Fibroblast of lung (primary cell): ENCODE measurements around the gene KDM5B. TPM values are rescaled to one million over a fixed set of nuclear protein-coding genes. Genes with fewer than 3 reads are reported as not detected.

Experiments
- DNase-seq, 2 donors: peaks; one replicate each; pipeline versions ENCODE4 v3.0.0 to v3.0.0-alpha.2; 2010; ENCODE audit warnings: low read depth in 2 of 2
- H2AFZ ChIP-seq: 2 replicates; pipeline ENCODE4 v1.5.1; 2012; ENCODE audit warnings: low read length, control low read depth, inconsistent platforms
- H3K27ac ChIP-seq: 2 replicates; pipeline ENCODE4 v1.5.1; 2011; ENCODE audit warnings: low read length, control low read depth; ENCODE audit not compliant: insufficient read depth
- H3K27me3 ChIP-seq: 2 replicates; pipeline ENCODE4 v1.5.1; 2011; ENCODE audit warnings: mild to moderate bottlenecking, low read length; ENCODE audit not compliant: control insufficient read depth, insufficient read depth
- H3K36me3 ChIP-seq: 2 replicates; pipeline ENCODE4 v1.5.1; 2011; ENCODE audit warnings: low read length; ENCODE audit not compliant: control insufficient read depth, insufficient read depth
- H3K4me1 ChIP-seq: 2 replicates; pipeline ENCODE4 v1.5.1; 2011; ENCODE audit warnings: low read length; ENCODE audit not compliant: control insufficient read depth, insufficient read depth; ENCODE audit errors: extremely low read depth
- H3K4me2 ChIP-seq: 2 replicates; pipeline ENCODE4 v1.5.1; 2011; ENCODE audit warnings: low read length, control low read depth; ENCODE audit not compliant: insufficient read depth; ENCODE audit errors: extremely low read depth
- H3K4me3 ChIP-seq, 4 experiments: fragments of 200-600 bp in 1 of 4; sonication (generic) in 1 of 4; replicated peaks in 1 of 4; 2 replicates each; pipeline ENCODE4 v1.5.1; 2011 to 2016; ENCODE audit warnings: low read length in 4 of 4, low read depth in 3 of 4, mild to moderate bottlenecking in 3 of 4, control low read depth in 2 of 4, inconsistent platforms in 1 of 4, mixed read lengths in 1 of 4; ENCODE audit not compliant: insufficient read depth in 1 of 4; ENCODE audit errors: control extremely low read depth in 1 of 4
- H3K79me2 ChIP-seq: 2 replicates; pipeline ENCODE4 v1.5.1; 2012; ENCODE audit warnings: mild to moderate bottlenecking, low read length, inconsistent platforms; ENCODE audit not compliant: control insufficient read depth, insufficient read depth
- H3K9ac ChIP-seq: 2 replicates; pipeline ENCODE4 v1.5.1; 2011; ENCODE audit warnings: mild to moderate bottlenecking, low read length, control low read depth; ENCODE audit not compliant: insufficient read depth
- H3K9me3 ChIP-seq: 2 replicates; pipeline ENCODE4 v1.5.1; 2012; ENCODE audit warnings: low read depth, low read length; ENCODE audit not compliant: control insufficient read depth, insufficient read depth
- H4K20me1 ChIP-seq: 2 replicates; pipeline ENCODE4 v1.5.1; 2011; ENCODE audit warnings: low read length; ENCODE audit not compliant: control insufficient read depth, insufficient read depth; ENCODE audit errors: extremely low read depth
- CTCF ChIP-seq, 2 donors: IDR thresholded peaks in 1 of 2; conservative IDR thresholded peaks in 1 of 2; 1 replicate in 1 of 2; 2 replicates in 1 of 2; pipeline ENCODE4 v1.5.1; 2011 to 2012; ENCODE audit warnings: low read length in 2 of 2, control low read depth in 1 of 2, inconsistent platforms in 1 of 2, low read depth in 1 of 2, mild to moderate bottlenecking in 1 of 2
- EZH2 ChIP-seq: IDR thresholded peaks from 2 replicates; pipeline ENCODE4 v1.5.1; 2012; ENCODE audit warnings: low read length, control low read depth, mild to moderate bottlenecking; ENCODE audit errors: missing control alignments
- polyA plus RNA-seq, 2 donors: library from polyadenylated mRNA; depleted of rRNA in 1 of 2; stranded (reverse) in 1 of 2; unstranded in 1 of 2; fragments of >200 nt; gene quantifications; 2 replicates each; pipeline ENCODE4 v1.2.1, GENCODE V29; 2011 to 2012; ENCODE audit warnings: missing spikeins in 1 of 2
- total RNA-seq: library from RNA; depleted of rRNA; stranded (reverse); fragments of >200 nt; gene quantifications from 2 replicates; pipeline ENCODE4 v1.2.1, GENCODE V29; 2014

Gene KDM5B
- total and polyA plus RNA-seq, 2 donors (not counting 1 experiment from before 2014, with no cell fraction given), result 52.0 to 82.2 TPM

GRCh38 chr1:202688401-202688800, 119.8 kb downstream of the KDM5B start:
- Histone ChIP-seq H3K4me1 (no peaks in the 10 kb centered on the region), H3K36me3 (no peaks in the 10 kb centered on the region), H3K27ac (no peak overlapping the region), H3K27me3 (peaks cover 17% of the 10 kb centered on the region), H3K4me3 (no peak overlapping the region), H4K20me1 (no peaks in the 10 kb centered on the region), H3K79me2 (no peaks in the 10 kb centered on the region), H3K9ac (no peak overlapping the region), H3K9me3 (no peaks in the 10 kb centered on the region), H3K4me2 (no peak overlapping the region), H2AFZ (no peak overlapping the region)
- TF ChIP-seq CTCF (conservative IDR thresholded peaks at IDR 0.05 in 1 of 2, IDR thresholded peaks at IDR 0.05 in 1 of 2; ENCODE audit: low read depth in 1 of 2, low read length in 2 of 2), result no peak
- TF ChIP-seq EZH2, result no peak
- DNase-seq, result peak in 1 of 2 donors; percentile 27

GRCh38 chr1:202687798-202688197, 120.4 kb downstream of the KDM5B start:
- no peak overlapping the region for H3K4me3 ChIP-seq
- H4K20me1 ChIP-seq, result no peaks in the 10 kb centered on the region
- H3K36me3 ChIP-seq, result no peaks in the 10 kb centered on the region
- H3K9me3 ChIP-seq, result no peaks in the 10 kb centered on the region
- H3K79me2 ChIP-seq, result no peaks in the 10 kb centered on the region
- DNase-seq, result no peak
- no peak for TF ChIP-seq CTCF (conservative IDR thresholded peaks at IDR 0.05 in 1 of 2, IDR thresholded peaks at IDR 0.05 in 1 of 2; ENCODE audit: low read depth in 1 of 2, low read length in 2 of 2)
- no peak for TF ChIP-seq EZH2
- peaks cover 17% of the 10 kb centered on the region for H3K27me3 ChIP-seq
- no peak overlapping the region for H3K9ac ChIP-seq
- H3K4me2 ChIP-seq, result no peak overlapping the region
- no peaks in the 10 kb centered on the region for H3K4me1 ChIP-seq
- H2AFZ ChIP-seq, result no peak overlapping the region
- no peak overlapping the region for H3K27ac ChIP-seq

- no peak overlapping the region for H3K27ac ChIP-seq
- H3K4me3 ChIP-seq, result no peak overlapping the region
- H3K9me3 ChIP-seq, result no peaks in the 10 kb centered on the region
- no peak overlapping the region for H2AFZ ChIP-seq
- no peak overlapping the region for H3K9ac ChIP-seq
- no peaks in the 10 kb centered on the region for H3K4me1 ChIP-seq
- no peak overlapping the region for H3K4me2 ChIP-seq
- TF ChIP-seq CTCF (conservative IDR thresholded peaks at IDR 0.05 in 1 of 2, IDR thresholded peaks at IDR 0.05 in 1 of 2; ENCODE audit: low read depth in 1 of 2, low read length in 2 of 2) (no peak), EZH2 (no peak)
- no peaks in the 10 kb centered on the region for H3K79me2 ChIP-seq
- no peaks in the 10 kb centered on the region for H4K20me1 ChIP-seq
- DNase-seq, result no peak
- no peaks in the 10 kb centered on the region for H3K36me3 ChIP-seq
- H3K27me3 ChIP-seq, result peaks cover 18% of the 10 kb centered on the region
Measured at GRCh38 chr1:202687370-202687769, 120.9 kb downstream of the KDM5B start.
